ENCODE data around the gene SERGEF. TPM values are rescaled to one million over a fixed set of nuclear protein-coding genes. Genes with fewer than 3 reads are reported as not detected.
A peak's percentile ranks its signal among the peaks of the same experiment; 100 is the strongest.
"Not testable (repeated sequence)": the region's sequence is repeated elsewhere in the genome, so short reads cannot be mapped to it uniquely, and the experiment has no call there.

Gene SERGEF
- polyA plus RNA-seq, 4 donors = 18.7 to 23.2 (median 20.5) TPM

DNA sequence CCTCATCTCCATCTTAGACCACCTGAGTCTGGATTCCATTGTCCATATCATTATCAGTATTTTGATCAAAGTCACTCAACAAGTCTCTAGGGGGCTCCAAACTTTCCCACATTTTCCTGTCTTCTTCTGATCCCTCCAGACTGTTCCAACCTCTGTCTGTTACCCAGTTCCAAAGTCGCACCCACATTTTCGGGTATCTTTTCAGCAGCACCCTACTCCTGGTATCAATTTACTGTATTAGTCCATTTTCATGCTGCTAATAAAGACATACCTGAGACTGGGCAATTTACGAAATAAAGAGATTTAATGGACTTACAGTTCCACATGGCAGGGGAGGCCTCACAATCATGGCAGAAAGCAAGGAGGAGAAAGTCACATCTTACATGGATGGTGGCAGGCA, 144.4 kb downstream of the SERGEF start:
- DNase-seq (ENCODE audit: low read depth in 4 of 4, low spot score in 2 of 4) = not testable (repeated sequence)

DNA sequence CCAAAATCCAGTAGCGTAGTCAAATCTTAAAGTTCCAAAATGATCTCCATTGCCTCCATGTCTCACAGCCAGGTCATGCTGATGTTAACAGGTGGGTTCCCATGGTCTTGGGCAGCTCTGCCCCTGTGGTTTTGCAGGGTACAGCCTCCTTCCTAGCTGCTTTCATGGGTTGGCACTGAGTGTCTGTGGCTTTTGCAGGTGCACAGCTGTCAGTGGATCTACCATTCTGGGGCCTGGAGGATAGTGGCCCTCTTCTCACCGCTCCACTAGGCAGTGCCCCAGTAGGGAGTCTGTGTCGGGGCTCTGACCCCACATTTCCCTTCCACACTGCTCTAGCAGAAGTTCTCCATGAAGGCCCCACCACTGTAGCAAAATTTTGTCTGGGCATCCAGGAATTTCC, 145.5 kb downstream of the SERGEF start:
- no peak for DNase-seq (ENCODE audit: low read depth in 4 of 4, low spot score in 2 of 4)

GRCh38 chr11:17865765-17866428, 146.9 kb downstream of the SERGEF start:
- no peak for DNase-seq (ENCODE audit: low read depth in 4 of 4, low spot score in 2 of 4)

DNA sequence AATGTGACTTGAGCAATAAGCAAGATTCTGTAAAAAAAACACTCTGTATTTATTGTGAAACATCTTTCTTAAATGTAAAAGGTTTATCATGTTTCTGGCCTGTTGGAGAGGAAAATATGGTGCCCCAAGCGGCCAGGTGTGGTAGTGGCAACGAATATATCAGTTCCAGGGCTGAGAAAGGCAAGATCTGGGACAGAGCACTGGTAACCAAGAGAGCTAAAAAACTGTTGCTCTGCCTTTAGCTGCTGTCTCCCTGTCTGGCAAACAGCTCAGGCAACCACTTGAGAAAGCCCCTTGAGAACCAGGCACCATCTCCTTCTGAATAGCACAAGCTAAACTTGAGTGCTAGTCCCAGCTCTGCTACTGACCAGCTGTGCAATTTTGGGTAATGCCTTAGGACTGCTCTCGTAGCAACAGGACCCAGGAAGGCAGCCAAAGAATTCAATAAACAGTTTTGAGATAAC, 148.3 kb downstream of the SERGEF start:
- DNase-seq (ENCODE audit: low read depth in 4 of 4, low spot score in 2 of 4) = no peak

DNA sequence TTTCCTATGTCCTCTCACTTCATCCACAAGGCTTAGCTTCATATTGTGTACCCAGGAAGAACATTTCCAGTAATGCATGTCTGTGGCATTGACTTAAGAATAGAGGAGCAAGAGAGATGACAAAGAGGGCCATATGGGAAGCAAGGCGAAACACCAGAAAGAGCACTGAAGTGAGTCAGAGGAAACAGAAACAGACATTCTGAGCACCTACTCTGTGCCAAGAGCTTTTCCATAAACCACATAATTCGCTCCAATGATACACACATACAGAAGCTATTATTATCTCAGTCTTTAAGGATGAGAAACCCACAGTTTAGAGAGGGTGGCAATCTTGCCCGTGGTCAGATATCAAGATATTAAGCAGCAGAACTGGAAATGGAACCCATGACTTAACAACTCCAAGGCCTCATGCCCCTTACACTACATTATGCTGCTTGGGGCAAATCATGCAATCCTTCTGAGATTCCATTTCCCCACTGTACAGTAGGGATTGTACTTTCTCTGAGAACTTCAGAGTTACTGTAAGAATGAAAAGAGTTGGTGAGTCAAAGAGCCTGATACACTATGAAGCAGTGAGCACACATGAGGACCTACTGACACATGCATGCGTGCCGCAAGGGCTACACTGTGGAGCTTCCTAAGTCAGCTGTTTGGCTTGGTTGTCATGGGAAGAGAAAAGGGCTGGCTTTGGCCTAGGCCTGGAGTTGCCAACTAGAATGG, 151.7 kb downstream of the SERGEF start:
- DNase-seq (ENCODE audit: low read depth in 4 of 4, low spot score in 2 of 4) = no peak

- DNase-seq (ENCODE audit: low read depth in 4 of 4, low spot score in 2 of 4) = no peak
Observed at GRCh38 chr11:17859552-17859951, 153.3 kb downstream of the SERGEF start.

- no peak for DNase-seq (ENCODE audit: low read depth in 4 of 4, low spot score in 2 of 4)
Observed at GRCh38 chr11:17855531-17856290, 157.1 kb downstream of the SERGEF start.

- DNase-seq (ENCODE audit: low read depth in 4 of 4, low spot score in 2 of 4) = no peak
Observed at GRCh38 chr11:17853280-17853679, 159.6 kb downstream of the SERGEF start.

DNA sequence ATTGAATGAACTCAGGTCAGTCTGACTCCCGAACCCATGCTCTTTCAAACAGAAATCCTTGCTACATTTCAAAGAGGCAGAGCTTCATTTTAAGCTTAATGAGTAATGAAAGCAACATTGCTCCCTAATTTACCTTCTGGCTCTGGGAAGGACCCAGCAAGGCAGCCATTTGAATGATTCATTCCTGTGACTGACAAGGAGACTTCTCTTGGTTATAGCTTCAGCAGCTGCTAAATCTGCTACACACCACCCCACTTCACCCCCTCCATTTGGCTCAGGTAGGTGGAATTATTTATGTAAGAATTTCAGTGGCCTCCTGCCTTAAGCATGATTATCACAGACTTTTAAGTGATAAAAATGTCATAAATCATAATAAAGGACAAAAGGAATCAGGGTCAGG, 160.6 kb downstream of the SERGEF start:
- DNase-seq (ENCODE audit: low read depth in 4 of 4, low spot score in 2 of 4) = no peak

DNA sequence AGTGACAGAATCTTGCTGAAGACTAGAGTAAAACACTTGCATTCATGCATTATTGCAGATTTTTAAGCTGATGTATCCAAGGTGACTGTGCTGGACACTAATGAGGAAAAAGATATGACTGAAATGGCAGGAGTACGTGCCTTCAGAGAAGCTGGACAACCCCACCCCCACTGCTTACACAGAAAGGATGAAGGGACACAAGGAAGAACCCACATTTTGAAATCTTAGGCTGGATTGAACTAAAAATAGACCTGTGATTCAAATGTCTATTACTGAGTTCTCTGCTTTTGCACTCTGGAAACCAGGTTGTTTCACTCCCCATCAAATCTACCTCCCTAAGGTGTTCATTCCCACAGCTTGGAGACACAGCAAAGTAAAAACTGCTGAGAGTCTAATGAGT, 161.2 kb downstream of the SERGEF start:
- no peak for DNase-seq (ENCODE audit: low read depth in 4 of 4, low spot score in 2 of 4)

- no peak for DNase-seq (ENCODE audit: low read depth in 4 of 4, low spot score in 2 of 4)
Observed at GRCh38 chr11:17850336-17850735, 162.5 kb downstream of the SERGEF start.

GRCh38 chr11:17848715-17849114, 164.1 kb downstream of the SERGEF start:
- DNase-seq (ENCODE audit: low read depth in 4 of 4, low spot score in 2 of 4) = no peak

DNA sequence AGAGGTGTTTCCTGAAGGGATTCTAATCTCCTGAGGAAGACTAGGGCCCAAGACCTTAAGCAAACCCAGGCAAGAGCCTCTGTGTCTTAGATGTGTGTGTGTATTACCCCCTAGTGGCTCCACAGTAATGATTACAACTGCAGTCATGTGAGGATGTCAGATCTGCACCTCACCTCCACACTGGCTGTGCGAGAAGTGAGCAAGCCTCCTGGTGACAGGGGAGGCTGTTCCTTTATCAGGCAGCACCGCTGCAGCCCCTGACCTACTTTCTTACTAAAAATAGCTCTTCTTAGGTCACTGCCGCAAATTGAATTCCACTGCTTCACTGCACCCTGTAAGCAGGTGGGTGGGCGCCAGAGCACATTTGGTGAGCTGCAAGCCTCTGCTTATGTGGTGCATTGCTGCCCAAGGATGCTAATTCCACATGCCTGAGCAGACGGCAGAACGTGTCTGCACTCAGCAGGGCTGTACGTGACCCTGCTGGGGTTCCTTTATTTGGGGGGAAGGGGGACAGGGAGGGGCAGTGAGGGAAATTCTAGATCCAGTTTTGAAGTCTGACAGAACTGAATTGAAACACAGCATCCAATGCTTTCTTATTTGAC, 165.9 kb downstream of the SERGEF start:
- DNase-seq (ENCODE audit: low read depth in 4 of 4, low spot score in 2 of 4) = no peak

DNA sequence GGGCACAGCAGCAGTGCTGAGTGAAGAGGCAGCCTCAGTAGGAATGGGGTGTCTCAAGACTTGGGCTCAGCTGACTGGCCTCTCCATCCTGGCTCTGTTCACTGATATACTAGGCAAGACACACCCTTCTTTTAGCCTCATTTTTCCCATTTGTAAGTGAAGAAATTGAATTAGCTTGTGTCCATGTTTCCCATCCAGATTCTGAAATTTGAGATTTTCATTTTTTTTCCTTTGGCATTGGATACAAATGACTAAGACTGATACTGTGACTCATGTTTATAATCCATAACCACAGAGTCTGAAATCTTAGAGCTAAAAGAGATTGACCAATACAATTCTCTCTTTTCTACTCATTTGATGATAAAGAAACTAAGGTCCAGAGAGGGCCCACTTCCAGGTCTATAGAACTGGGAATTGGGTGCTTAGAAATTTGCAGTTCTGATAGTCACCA, 167.4 kb downstream of the SERGEF start:
- no peak for DNase-seq (ENCODE audit: low read depth in 4 of 4, low spot score in 2 of 4)

- no peak for DNase-seq (ENCODE audit: low read depth in 4 of 4, low spot score in 2 of 4)
Observed at GRCh38 chr11:17840101-17840548, 172.7 kb downstream of the SERGEF start.

- no peak for DNase-seq (ENCODE audit: low read depth in 4 of 4, low spot score in 2 of 4)
Observed at GRCh38 chr11:17839450-17839849, 173.4 kb downstream of the SERGEF start.

DNA sequence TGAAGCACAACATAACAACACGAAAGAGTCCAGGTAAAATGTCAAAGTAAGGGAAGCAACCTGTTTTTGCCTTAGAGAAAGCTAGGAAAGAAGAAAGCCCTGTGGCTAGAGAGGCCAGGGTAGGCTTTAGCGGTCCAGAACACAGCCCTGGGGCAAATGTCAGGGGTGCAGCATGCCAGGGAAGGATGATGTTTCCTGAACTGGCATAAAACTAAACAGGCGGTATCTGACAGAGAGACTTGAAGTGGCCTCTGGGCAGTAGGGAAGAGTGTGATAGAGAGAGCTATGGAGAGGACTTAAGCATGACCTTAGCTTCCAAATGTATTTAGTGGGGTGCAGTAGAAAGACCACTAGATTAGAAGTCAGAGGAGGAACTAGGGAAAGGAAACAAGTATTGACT, 174.7 kb downstream of the SERGEF start:
- no peak for DNase-seq (ENCODE audit: low read depth in 4 of 4, low spot score in 2 of 4)

- no peak for DNase-seq (ENCODE audit: low read depth in 4 of 4, low spot score in 2 of 4)
Observed at GRCh38 chr11:17831883-17832282, 181.0 kb downstream of the SERGEF start.

GRCh38 chr11:17831228-17831627, 181.6 kb downstream of the SERGEF start:
- DNase-seq (ENCODE audit: low read depth in 4 of 4, low spot score in 2 of 4) = no peak

GRCh38 chr11:17828311-17828751, 184.5 kb downstream of the SERGEF start:
- DNase-seq (ENCODE audit: low read depth in 4 of 4, low spot score in 2 of 4) = peak in 2 of 4 donors; percentile 60 to 65

GRCh38 chr11:17827006-17827405, 185.8 kb downstream of the SERGEF start:
- no peak for DNase-seq (ENCODE audit: low read depth in 4 of 4, low spot score in 2 of 4)

All from left renal cortex interstitium (tissue), 4 donors.